Breast epithelium (tissue), 4 donors: Measurements from ENCODE around the gene CCDC107. TPM values are rescaled to one million over a fixed set of nuclear protein-coding genes. Genes with fewer than 3 reads are reported as not detected.

Experiments used
- DNase-seq, 2 donors: peaks; one replicate each; pipeline ENCODE4 v3.0.0-alpha.2; 2019; ENCODE audit warnings: low spot score in 2 of 2
- H3K27ac ChIP-seq, 2 donors: fragments of 200-600 bp; sonication (generic) in 1 of 2; one replicate each; pipeline ENCODE4 v1.5.1; 2016 to 2019; ENCODE audit warnings: mild to moderate bottlenecking in 1 of 2
- H3K27me3 ChIP-seq, 2 donors: fragments of 200-600 bp; sonication (generic) in 1 of 2; one replicate each; pipeline versions ENCODE4 v1.5.1 to v1.6.0; 2017 to 2019; ENCODE audit warnings: control low read depth in 1 of 2, mild to moderate bottlenecking in 1 of 2
- H3K36me3 ChIP-seq: fragments of 200-600 bp; one replicate; pipeline ENCODE4 v1.5.1; 2019
- H3K4me1 ChIP-seq, 2 donors: fragments of 200-600 bp; sonication (generic); one replicate each; pipeline ENCODE4 v1.5.1; 2016 to 2019; ENCODE audit warnings: control low read depth in 1 of 2
- H3K4me3 ChIP-seq, 3 donors: fragments of 200-600 bp; sonication (generic); 1 replicate in 2 of 3; 2 replicates in 1 of 3; pipeline ENCODE4 v1.5.1; 2016 to 2019; ENCODE audit warnings: mild to moderate bottlenecking in 3 of 3, moderate library complexity in 2 of 3
- H3K9me3 ChIP-seq, 2 donors: fragments of 200-600 bp; sonication (generic) in 1 of 2; one replicate each; pipeline ENCODE4 v1.5.1; 2016 to 2019; ENCODE audit warnings: control low read depth in 1 of 2
- POLR2A ChIP-seq: fragments of 450-650 bp; IDR thresholded peaks from one replicate; pipeline ENCODE4 v1.6.1; 2016; ENCODE audit warnings: antibody characterized with exemption, mild to moderate bottlenecking, moderate library complexity
- POLR2AphosphoS5 ChIP-seq, 3 donors: sonication (generic); formaldehyde crosslinking; IDR thresholded peaks; one replicate each; pipeline ENCODE4 v1.6.1; 2017; ENCODE audit warnings: antibody characterized with exemption in 3 of 3
- intact Hi-C: fragments of 100-400 bp; cut with DNase I; formaldehyde crosslinking; loops from one replicate; pipeline ENCODE4 v1.15.1; 2023; ENCODE audit warnings: low total_unique reads
- total RNA-seq, 3 donors: library from RNA; depleted of rRNA; stranded (reverse); fragments of >200 nt; gene quantifications; one replicate each; pipeline ENCODE4 v1.1.0, GENCODE V29; 2016
- TF ChIP-seq, protein P1 (sequence below), 3 donors: fragments of 450-650 bp; IDR thresholded peaks; one replicate each; pipeline ENCODE4 v1.5.1; 2016 to 2017; ENCODE audit warnings: antibody characterized with exemption in 3 of 3, mild to moderate bottlenecking in 3 of 3, moderate library complexity in 3 of 3

The CCDC107 gene
- total RNA-seq, 3 donors from 2014 or later: 18.3 to 102 (median 35.4) TPM

GRCh38 chr9:35618854-35619799 is 39.0 kb upstream of the CCDC107 start:
- TF ChIP-seq POLR2A: no peak
- TF ChIP-seq POLR2AphosphoS5 (IDR thresholded peaks at IDR 0.05): no peak
- TF ChIP-seq, protein P1, sequence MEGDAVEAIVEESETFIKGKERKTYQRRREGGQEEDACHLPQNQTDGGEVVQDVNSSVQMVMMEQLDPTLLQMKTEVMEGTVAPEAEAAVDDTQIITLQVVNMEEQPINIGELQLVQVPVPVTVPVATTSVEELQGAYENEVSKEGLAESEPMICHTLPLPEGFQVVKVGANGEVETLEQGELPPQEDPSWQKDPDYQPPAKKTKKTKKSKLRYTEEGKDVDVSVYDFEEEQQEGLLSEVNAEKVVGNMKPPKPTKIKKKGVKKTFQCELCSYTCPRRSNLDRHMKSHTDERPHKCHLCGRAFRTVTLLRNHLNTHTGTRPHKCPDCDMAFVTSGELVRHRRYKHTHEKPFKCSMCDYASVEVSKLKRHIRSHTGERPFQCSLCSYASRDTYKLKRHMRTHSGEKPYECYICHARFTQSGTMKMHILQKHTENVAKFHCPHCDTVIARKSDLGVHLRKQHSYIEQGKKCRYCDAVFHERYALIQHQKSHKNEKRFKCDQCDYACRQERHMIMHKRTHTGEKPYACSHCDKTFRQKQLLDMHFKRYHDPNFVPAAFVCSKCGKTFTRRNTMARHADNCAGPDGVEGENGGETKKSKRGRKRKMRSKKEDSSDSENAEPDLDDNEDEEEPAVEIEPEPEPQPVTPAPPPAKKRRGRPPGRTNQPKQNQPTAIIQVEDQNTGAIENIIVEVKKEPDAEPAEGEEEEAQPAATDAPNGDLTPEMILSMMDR (IDR thresholded peaks at IDR 0.05): no peak
- Histone ChIP-seq H3K36me3 (no peaks in the 10 kb centered on the region), H3K4me1 (no peaks in the 10 kb centered on the region), H3K9me3 (no peaks in the 10 kb centered on the region), H3K27me3 (no peaks in the 10 kb centered on the region), H3K27ac (no peak overlapping the region), H3K4me3 (no peak overlapping the region)
- intact Hi-C loops: no loop called here
- no peak for DNase-seq

DNA sequence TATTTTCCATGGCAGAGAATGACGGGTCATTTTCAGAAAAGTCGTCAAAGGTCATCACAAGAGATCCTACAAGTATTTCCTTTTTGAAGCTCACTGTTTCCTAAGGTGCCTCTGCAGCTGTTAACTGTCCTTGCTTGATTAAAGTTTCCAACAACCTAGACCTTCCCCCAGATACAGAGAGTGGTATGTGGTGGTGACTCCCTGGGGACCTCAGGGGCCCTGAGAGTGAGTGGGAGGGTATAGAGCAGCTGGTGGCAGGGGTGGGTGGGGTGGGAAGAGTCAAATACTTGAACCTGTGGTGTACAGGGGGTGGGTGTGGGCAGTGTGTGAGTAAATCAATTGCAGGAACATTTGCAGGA is 38.3 kb upstream of the CCDC107 start:
- Histone ChIP-seq H3K4me3 (no peak overlapping the region), H3K4me1 (no peaks in the 10 kb centered on the region), H3K36me3 (no peaks in the 10 kb centered on the region), H3K9me3 (no peaks in the 10 kb centered on the region), H3K27ac (no peak overlapping the region), H3K27me3 (no peaks in the 10 kb centered on the region)
- TF ChIP-seq, protein P1 (IDR thresholded peaks at IDR 0.05): no peak
- TF ChIP-seq POLR2AphosphoS5 (IDR thresholded peaks at IDR 0.05): no peak
- TF ChIP-seq POLR2A: no peak
- no peak for DNase-seq
- intact Hi-C loops: no loop called here

GRCh38 chr9:35627575-35627974 is 30.5 kb upstream of the CCDC107 start:
- no peak for DNase-seq
- Histone ChIP-seq H3K27me3 (no peaks in the 10 kb centered on the region), H3K27ac (no peak overlapping the region), H3K36me3 (no peaks in the 10 kb centered on the region), H3K4me1 (no peaks in the 10 kb centered on the region), H3K9me3 (no peaks in the 10 kb centered on the region), H3K4me3 (no peak overlapping the region)
- intact Hi-C loops: no loop called here
- TF ChIP-seq POLR2AphosphoS5 (IDR thresholded peaks at IDR 0.05): no peak
- TF ChIP-seq, protein P1 (IDR thresholded peaks at IDR 0.05): no peak
- no peak for TF ChIP-seq POLR2A

DNA sequence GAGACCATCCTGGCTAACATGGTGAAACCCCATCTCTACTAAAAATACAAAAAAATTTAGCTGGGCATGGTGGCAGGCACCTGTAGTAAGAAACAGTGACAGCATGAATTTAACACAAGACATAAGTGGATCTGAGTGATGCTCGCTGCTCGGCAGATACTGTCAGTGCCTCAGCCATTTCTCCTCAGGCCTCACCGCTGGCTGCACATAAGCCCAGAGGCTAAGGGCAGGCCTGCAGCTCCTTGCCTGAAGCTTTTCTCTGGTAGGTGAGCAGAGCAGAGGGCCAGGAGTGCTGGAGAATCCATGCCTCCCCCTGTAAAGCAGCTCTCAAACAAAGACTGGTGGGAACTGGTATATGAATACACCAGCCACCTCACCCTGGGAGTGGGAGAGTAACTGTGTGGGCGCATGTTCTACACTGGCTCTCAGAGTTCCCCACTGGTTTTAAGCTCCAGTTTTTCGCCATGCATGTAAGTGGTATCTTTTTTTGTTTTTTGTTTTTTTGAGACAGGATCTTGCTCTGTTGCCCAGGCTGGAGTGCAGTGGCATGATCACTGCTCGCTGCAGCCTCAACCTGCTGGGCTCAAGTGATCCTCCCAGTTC is 29.6 kb upstream of the CCDC107 start:
- intact Hi-C loops: no loop called here
- Histone ChIP-seq H3K27ac (no peak overlapping the region), H3K4me3 (no peak overlapping the region), H3K36me3 (no peaks in the 10 kb centered on the region), H3K4me1 (no peaks in the 10 kb centered on the region), H3K9me3 (no peaks in the 10 kb centered on the region), H3K27me3 (no peaks in the 10 kb centered on the region)
- TF ChIP-seq POLR2A: no peak
- TF ChIP-seq POLR2AphosphoS5 (IDR thresholded peaks at IDR 0.05): no peak
- TF ChIP-seq, protein P1 (IDR thresholded peaks at IDR 0.05): no peak
- DNase-seq: no peak

DNA sequence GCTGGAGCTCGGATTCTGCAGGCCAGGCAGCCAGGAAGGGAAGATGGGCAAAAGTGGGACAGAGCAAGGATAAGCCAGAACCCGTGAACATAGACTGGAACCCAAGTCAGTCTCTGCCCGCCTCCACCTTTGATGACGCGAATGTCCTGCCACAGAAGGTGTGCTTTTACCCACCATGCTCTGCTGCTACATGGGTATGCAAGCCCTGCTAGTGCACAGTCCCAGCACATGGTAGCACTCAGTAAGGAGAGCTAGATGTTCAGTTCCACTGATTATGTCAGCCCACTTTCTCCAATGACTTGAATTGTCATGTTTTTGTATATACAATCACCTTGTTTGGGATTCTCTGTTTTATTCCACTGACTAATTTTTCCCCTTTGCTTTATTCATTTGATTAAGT is 28.5 kb upstream of the CCDC107 start:
- H3K4me3 ChIP-seq: no peak overlapping the region
- no peaks in the 10 kb centered on the region for H3K27me3 ChIP-seq
- no peak for DNase-seq
- no peak overlapping the region for H3K27ac ChIP-seq
- no peaks in the 10 kb centered on the region for H3K4me1 ChIP-seq
- TF ChIP-seq POLR2AphosphoS5 (IDR thresholded peaks at IDR 0.05): no peak
- no peak for TF ChIP-seq POLR2A
- TF ChIP-seq, protein P1 (IDR thresholded peaks at IDR 0.05): no peak
- no peaks in the 10 kb centered on the region for H3K9me3 ChIP-seq
- intact Hi-C loops: no loop called here
- H3K36me3 ChIP-seq: no peaks in the 10 kb centered on the region
